ENCODE results near the gene VN1R5. TPM values are rescaled to one million over a fixed set of nuclear protein-coding genes. Genes with fewer than 3 reads are reported as not detected.

Gene VN1R5
- total RNA-seq, 1 experiment from 2014 or later = not detected

GRCh38 chr1:247277191-247277590, 21.3 kb downstream of the VN1R5 start:
- H3K9me3 Mint-ChIP-seq = peaks cover 2 to 4% of the 10 kb centered on the region in 2 experiments; a peak in 3 of 5 replicates
- no peak overlapping the region for H2BK12ac ChIP-seq (ENCODE audit: insufficient read length, low read depth, low read length)

More at GRCh38 chr1:247277191-247277590, 21.3 kb downstream of the VN1R5 start:
- DNase-seq = no peak
- Histone ChIP-seq H3K4me1 (ENCODE audit: insufficient read depth, low read length) (peaks cover 3% of the 10 kb centered on the region; the same call in 1 of the 2 replicates), H2AFZ (ENCODE audit: low read length) (no peak overlapping the region), H3K9ac (ENCODE audit: extremely low read depth, insufficient read length, low read length) (no peak overlapping the region), H4K20me1 (ENCODE audit: control insufficient read depth, insufficient read depth, insufficient read length) (no peaks in the 10 kb centered on the region), H3T11ph (ENCODE audit: low read length) (no peak overlapping the region), H2BK20ac (ENCODE audit: low read depth, low read length, poor library complexity, severe bottlenecking) (no peak overlapping the region), H2AK5ac (ENCODE audit: insufficient read length, low read length) (no peak overlapping the region), H3K18ac (ENCODE audit: insufficient read length, low read depth, low read length) (no peak overlapping the region), H3K79me1 (ENCODE audit: insufficient read depth, low read depth, low read length, poor library complexity, severe bottlenecking) (no peaks in the 10 kb centered on the region), H2BK5ac (ENCODE audit: insufficient read length, low read length) (no peak overlapping the region), H3K79me2 (ENCODE audit: insufficient read depth, low read length) (no peaks in the 10 kb centered on the region), H2BK120ac (ENCODE audit: low read depth, low read length, poor library complexity, severe bottlenecking) (no peak overlapping the region), H4K8ac (replicated peaks; ENCODE audit: insufficient read length, low read depth, low read length) (no peak overlapping the region), H3K14ac (ENCODE audit: insufficient read depth, low read length) (no peak overlapping the region), H3K23me2 (ENCODE audit: insufficient read length, low read depth, low read length, poor library complexity, severe bottlenecking) (no peaks in the 10 kb centered on the region), H4K5ac (ENCODE audit: insufficient read length, low read depth, low read length) (no peak overlapping the region), H4K91ac (ENCODE audit: insufficient read length, low read depth, low read length) (no peak overlapping the region), H3K9me3 (ENCODE audit: control insufficient read depth, low read depth, low read length) (no peaks in the 10 kb centered on the region), H3K56ac (ENCODE audit: insufficient read length, low read depth, low read length) (no peak overlapping the region), H2BK15ac (ENCODE audit: low read depth, low read length) (no peak overlapping the region), H3K23ac (ENCODE audit: insufficient read length, low read depth, low read length) (no peak overlapping the region), H3K4ac (ENCODE audit: low read depth, low read length) (no peak overlapping the region), H3K27ac (ENCODE audit: insufficient read length, low read depth, low read length) (no peak overlapping the region), H3K27me3 (ENCODE audit: insufficient read depth, low read length) (no peaks in the 10 kb centered on the region), H3K4me2 (ENCODE audit: insufficient read depth, insufficient read length, low read length) (no peak overlapping the region)
- Mint-ChIP-seq H3K36me3 (ENCODE audit: insufficient read depth in 1 of 3, low read depth in 3 of 3) (no peaks in the 10 kb centered on the region), H3K4me3 (no peak overlapping the region), H3K27me3 (ENCODE audit: low read depth) (no peaks in the 10 kb centered on the region; the same call in 1 of the 2 replicates), H3K27ac (no peak overlapping the region), H3K4me1 (peaks cover 18 to 19% of the 10 kb centered on the region in 2 experiments)
- no CpG with 5 or more reads among the region's 2 CpGs for WGBS (ENCODE audit: extremely low coverage, insufficient read length, low lambda C conversion rate)
- no peak for TF ChIP-seq CTCF (conservative IDR thresholded peaks at IDR 0.05)
